HG03280 (cell line): ENCODE data around the gene NSMCE1.

Experiments used
- ATAC-seq: cut with Tn5 transposase; IDR thresholded peaks from one replicate; pipeline ENCODE4 v1.9.1; 2021; ENCODE audit warnings: mild to moderate bottlenecking, moderate library complexity; ENCODE audit not compliant: unreplicated experiment

The NSMCE1 gene

DNA sequence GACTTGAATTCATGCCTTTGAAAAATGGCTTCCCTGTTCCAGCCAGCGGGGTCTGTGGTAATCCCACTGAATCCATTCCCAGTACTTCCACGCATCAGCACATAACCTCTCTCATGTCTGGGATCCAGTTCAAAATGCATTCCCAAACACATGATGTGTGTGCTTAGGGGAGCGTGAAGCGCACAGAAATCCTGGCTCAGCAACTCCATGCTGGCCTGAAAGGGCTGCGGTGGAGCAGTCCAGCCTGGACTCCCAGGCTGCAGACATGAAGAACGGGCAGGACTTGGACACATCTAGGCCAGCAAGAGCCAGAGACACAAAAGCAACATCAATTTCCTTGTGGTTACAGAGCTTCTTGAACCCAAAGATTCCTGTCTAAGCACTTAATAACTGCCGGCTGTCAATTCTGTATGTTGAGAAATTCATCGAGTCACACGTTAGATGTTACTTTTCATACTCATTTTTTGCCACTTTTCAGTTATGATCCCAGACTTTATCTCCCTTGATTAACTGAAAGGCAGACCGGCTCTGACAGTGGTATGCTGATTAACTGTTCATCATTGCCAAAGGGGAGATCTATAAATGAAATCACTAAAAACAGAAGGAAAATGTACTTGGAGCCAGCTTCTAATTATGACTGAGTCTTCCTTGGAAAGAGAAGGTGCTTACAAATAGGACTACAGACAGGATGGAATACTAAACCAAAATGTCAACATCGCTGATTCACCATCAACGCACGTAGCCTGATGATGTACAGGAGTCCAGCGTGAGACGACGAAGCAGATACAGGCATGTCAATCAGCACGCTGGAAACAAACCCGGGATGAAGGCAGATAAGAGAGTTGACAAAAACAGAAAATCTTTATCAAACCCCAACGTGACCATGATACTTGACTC is 23.0 kb downstream of the NSMCE1 start:
- no peak for ATAC-seq

- no peak for ATAC-seq
Measured at GRCh38 chr16:27244363-27244755, 24.2 kb downstream of the NSMCE1 start.

DNA sequence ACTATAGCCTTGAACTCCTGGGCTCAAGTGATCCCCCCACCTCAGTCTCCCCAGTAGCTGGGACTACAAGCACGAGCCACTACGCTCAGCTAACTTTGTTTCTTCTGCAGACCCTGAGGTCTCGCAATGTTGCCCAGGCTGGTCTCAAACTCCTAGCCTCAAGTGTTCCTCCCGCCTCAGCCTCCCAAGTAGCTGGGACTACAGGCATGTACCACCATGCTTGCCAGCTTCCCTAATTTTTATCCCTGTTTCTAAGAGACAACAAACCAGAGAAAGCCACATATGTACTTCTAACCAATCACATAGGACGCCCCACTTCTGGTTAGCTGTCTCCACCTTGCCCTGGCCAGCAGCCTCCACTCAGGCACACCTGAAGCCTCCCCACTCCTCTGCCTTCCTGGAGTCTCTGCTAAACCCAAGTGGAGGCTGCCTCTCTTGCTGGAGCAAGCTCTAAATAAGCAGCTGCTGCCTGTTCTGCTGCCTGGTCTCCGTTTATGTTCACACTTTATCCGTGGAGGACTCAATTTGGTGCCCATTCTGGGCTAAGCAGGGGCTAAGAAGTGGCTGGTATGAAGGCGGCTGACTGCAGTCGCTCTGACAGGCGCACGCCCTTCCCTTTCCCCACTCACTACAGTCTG is 24.7 kb downstream of the NSMCE1 start:
- ATAC-seq = no peak

- ATAC-seq = no peak
Measured at GRCh38 chr16:27242868-27243590, 25.5 kb downstream of the NSMCE1 start.

- ATAC-seq = no peak
Measured at GRCh38 chr16:27242398-27242797, 26.2 kb downstream of the NSMCE1 start.

- no peak for ATAC-seq
Measured at GRCh38 chr16:27241658-27242057, 26.9 kb downstream of the NSMCE1 start.

DNA sequence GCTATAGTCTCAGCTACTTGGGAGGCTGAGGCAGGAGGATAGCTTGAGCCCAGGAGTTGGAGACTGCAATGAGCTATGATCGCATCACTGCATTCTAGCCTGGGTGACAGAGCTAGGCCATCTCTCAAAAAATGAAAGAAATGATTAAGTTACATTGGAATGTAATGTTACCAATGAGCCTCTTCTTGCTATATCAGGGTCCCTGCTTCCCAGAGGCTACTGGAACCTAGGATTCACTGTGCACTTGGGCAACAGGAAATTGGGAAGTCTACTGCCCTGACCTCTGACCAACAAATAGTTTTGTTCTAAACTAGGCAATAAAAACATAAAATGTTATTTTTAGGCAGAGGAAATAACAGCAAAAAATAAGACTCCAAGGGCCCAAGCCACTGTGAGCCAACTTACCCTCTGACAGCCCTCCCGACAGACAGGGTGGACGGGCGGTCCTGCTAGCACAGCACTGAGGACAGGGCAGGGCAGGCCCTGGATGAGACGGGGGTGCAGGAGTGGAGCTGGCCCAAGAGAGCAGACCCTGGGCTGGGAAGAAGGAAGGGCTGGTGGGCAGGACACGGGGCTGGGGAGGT is 27.5 kb downstream of the NSMCE1 start:
- ATAC-seq = no peak

DNA sequence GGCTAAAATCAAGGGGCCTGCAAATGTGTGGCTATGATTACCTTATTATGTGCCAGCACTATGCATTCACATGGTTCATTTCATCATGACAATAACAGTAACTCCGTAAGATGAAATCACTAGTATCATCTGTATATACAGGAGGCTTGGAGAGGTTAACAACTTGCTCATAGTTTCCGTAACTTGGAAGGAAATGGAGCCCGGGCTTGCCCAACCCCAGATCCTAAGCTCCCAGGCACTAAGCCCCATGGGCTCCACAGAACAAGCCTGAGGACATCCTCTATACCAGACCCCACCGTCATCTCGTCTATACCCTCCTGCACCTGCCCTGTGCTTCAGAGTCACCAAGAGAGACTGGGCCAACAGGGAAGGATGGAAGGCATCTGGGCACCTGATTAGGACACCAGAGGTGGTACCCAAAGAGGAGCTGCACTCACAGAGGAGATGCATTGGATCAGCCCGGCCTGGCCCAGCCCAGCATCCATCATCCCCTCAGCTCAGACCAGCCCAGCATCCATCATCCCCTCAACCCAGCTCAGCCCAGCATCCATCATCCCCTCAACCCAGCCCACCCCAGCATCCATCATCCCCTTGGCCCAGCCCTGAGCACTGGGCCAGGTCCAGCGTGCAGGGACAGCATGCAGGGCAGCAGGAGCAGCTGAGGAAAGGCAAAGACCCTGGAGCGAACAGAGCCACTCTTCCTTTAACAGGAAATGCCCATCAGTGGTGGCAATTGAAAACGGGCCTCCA is 28.5 kb downstream of the NSMCE1 start:
- ATAC-seq = no peak

- ATAC-seq = no peak
Measured at GRCh38 chr16:27239026-27239425, 29.5 kb downstream of the NSMCE1 start.

DNA sequence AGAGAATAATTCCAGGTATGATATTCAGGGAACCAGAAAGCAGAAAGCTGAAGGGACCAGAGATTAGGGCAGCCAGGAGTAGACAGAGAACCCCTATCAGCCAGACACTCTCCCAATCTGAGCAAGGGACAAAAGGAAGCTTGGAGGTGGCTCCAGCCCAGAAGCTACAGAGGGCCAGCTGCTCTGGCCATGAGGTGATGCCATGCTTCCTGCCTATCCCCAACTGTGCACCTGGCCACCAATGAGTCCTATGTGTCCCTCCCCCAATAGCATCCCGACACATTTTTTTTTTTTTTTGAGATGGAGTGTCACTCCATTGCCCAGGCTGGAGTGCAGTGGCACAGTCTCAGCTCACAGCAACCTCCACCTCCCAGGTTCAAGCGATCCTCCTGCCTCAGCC is 30.0 kb downstream of the NSMCE1 start:
- no peak for ATAC-seq

- ATAC-seq = no peak
Measured at GRCh38 chr16:27238016-27238587, 30.5 kb downstream of the NSMCE1 start.

DNA sequence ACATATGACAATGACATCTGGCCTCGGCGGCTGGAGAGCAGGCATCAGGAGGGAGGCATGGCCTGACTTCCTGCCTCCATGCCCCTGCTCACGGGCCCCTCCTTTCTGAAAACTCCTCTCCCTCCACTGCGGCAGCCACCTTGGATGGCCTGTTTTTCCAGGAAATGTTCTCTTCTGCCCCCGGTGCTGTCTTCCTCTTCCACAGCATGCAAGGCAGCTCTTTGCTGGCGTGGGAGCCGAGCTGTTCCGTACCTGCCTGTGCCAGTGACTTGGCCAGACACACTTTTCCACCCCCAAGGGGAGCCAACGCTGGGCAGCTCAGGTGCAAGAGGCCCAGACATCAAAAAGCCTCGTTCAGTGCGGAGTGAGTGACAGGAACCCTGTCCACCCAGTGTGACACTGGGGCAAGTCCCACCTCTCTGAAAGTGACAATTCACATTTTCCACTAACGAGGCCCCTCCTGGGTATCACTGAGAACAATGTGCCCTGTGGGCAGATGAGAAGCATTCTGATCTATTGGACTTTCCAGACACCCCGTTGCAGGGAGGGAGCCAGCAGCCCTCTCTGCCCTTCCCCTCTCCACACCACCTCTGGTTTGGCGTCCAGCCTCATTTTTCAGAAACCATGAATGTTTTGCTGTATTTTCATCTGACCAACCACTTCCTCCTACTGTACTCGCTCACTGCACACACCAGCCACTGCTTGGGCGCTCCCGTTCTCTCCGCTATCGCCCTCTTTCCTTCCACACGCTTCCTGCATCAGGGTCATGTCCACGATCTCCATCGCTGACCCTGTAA is 31.2 kb downstream of the NSMCE1 start:
- ATAC-seq = peak; percentile 67

GRCh38 chr16:27236635-27237218 is 31.8 kb downstream of the NSMCE1 start:
- no peak for ATAC-seq

GRCh38 chr16:27235938-27236245 is 32.7 kb downstream of the NSMCE1 start:
- ATAC-seq = no peak

DNA sequence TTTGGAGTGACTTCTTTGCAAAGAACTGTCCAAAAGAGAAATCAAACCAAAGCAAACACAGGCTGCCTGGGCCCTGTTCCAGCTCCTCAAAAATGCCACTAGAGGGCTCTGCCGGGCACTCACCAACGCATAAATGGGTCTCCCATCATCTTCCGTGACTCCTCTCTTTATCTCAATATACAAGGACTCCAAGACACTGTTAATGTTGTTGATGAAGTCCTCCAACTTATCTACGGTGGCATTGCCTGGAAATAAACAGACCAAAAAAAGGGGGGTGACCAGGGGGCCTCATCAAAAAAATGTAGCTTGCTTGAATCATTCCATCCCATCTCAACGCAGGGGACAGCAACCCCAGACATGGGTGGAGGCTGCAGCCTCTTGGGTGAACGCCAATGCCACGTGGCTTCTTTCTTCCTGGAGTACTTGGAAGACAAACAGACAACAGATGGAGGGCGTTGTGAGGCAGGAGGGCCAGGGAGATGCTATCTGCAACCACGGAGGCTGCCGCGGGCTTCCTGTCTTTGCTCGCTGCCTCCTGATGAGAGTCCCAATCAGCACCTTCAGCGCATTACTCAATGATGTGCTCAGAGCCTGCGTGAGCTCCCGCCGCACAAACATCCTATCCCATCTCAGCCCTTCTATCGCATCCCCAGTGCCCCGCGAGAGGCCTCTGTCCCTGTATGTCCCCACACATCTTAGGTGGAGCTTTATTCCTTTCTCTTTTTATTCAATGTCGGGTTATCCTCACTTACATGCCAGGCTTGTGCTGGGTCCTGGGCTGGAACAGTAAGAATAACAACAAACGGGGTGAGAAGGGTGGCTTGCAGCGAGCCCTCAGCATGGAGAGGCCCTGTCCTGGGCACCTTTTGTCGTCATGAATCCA is 33.3 kb downstream of the NSMCE1 start:
- no peak for ATAC-seq

DNA sequence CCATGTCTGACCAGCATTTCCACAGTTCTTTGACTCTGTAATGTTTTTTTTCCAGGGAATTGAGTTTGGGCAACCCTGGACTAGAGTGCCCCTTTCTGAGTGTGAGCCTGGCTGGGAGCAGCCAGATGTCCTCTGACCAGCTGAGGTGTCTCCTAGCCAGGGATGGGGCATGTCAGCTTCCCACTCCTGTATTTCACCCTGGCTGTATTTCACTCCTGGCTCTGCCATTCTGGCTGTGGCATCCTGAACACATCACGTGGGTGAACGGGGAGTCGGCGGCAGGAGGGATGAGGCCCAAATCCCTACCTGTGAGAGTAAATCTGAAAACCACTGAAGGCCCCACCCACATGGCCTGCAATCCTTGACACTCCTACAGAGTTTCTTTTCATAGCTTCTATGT is 34.0 kb downstream of the NSMCE1 start:
- ATAC-seq = no peak

DNA sequence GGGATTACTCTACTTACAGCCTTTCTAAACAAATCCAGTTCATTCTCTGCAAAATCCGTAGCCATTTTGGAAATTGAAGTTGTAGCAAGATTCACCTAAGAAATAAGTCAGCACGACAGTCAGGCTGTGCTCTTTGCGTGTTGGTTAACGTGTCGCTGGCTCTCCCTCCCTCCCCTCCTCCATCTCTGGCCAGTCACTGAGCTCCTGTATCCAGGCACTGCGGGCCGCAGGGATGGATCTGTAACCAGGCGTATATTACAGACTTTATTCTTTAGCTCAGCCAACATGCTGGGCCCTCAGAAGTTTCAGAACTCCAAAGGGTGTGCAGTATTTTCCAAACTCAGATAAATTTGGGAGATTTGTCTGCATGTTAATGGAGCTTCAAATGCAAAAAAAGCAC is 34.4 kb downstream of the NSMCE1 start:
- no peak for ATAC-seq

GRCh38 chr16:27233731-27234130 is 34.8 kb downstream of the NSMCE1 start:
- no peak for ATAC-seq
